ENCODE data around the gene PHLPP1. TPM values are rescaled to one million over a fixed set of nuclear protein-coding genes. Genes with fewer than 3 reads are reported as not detected.

Gene PHLPP1
- total RNA-seq, 2 donors from 2014 or later = 4.6 to 5.9 TPM

DNA sequence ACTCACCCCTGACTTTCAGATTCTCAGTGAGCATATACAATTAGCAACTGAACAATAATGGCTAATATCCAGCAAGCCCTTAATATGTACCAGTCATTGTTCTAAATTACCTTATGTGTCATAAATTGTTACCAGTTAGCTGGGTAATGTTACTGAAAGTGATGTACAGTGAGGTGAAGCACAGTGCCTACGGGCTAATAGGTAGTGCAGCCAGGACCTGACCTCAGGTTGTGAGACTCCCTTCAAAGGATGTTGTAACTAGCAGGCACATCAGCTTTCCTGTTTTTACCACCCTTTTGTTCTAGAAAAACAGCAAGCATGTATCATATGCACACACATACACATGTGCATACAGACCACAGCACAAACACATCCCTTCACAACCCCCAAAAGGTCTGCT is 258.3 kb downstream of the PHLPP1 start:
- Histone ChIP-seq H3K4me1 (no peaks in the 10 kb centered on the region), H3K36me3 (peaks cover 5% of the 10 kb centered on the region)

DNA sequence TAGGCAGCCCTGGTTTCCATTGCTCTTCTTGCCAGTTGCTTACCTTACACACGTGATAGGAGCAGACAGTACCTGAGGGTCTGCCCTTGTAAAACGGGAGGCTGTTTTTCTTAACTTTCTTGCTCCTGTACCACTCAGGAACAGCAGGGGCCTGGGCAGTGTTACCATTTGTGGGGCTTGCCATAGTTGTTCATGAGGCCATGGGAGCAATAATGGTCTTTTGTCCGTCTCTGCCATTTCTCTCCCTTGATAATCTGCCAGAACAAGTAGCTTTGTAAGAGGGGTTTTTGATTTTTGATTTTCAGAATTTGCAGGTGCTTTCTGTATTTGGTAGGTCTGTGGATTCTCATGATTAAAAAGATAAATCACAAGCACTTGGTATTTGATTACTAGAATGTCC is 259.0 kb downstream of the PHLPP1 start:
- Histone ChIP-seq H3K27me3 (no peaks in the 10 kb centered on the region), H3K36me3 (peaks cover 12% of the 10 kb centered on the region), H3K27ac (no peak overlapping the region), H3K4me3 (no peak overlapping the region), H3K9me3 (no peaks in the 10 kb centered on the region), H3K4me1 (no peaks in the 10 kb centered on the region)
- TF ChIP-seq, protein P1, sequence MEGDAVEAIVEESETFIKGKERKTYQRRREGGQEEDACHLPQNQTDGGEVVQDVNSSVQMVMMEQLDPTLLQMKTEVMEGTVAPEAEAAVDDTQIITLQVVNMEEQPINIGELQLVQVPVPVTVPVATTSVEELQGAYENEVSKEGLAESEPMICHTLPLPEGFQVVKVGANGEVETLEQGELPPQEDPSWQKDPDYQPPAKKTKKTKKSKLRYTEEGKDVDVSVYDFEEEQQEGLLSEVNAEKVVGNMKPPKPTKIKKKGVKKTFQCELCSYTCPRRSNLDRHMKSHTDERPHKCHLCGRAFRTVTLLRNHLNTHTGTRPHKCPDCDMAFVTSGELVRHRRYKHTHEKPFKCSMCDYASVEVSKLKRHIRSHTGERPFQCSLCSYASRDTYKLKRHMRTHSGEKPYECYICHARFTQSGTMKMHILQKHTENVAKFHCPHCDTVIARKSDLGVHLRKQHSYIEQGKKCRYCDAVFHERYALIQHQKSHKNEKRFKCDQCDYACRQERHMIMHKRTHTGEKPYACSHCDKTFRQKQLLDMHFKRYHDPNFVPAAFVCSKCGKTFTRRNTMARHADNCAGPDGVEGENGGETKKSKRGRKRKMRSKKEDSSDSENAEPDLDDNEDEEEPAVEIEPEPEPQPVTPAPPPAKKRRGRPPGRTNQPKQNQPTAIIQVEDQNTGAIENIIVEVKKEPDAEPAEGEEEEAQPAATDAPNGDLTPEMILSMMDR (IDR thresholded peaks at IDR 0.05) = no peak
- no peak for DNase-seq (ENCODE audit: low spot score)

More for the DNA sequence above, 258.3 kb downstream of the PHLPP1 start:
- no peaks in the 10 kb centered on the region for H3K9me3 ChIP-seq
- TF ChIP-seq, protein P1 (IDR thresholded peaks at IDR 0.05) = no peak
- no peak overlapping the region for H3K27ac ChIP-seq
- DNase-seq (ENCODE audit: low spot score) = no peak
- H3K27me3 ChIP-seq = no peaks in the 10 kb centered on the region
- H3K4me3 ChIP-seq = no peak overlapping the region

DNA sequence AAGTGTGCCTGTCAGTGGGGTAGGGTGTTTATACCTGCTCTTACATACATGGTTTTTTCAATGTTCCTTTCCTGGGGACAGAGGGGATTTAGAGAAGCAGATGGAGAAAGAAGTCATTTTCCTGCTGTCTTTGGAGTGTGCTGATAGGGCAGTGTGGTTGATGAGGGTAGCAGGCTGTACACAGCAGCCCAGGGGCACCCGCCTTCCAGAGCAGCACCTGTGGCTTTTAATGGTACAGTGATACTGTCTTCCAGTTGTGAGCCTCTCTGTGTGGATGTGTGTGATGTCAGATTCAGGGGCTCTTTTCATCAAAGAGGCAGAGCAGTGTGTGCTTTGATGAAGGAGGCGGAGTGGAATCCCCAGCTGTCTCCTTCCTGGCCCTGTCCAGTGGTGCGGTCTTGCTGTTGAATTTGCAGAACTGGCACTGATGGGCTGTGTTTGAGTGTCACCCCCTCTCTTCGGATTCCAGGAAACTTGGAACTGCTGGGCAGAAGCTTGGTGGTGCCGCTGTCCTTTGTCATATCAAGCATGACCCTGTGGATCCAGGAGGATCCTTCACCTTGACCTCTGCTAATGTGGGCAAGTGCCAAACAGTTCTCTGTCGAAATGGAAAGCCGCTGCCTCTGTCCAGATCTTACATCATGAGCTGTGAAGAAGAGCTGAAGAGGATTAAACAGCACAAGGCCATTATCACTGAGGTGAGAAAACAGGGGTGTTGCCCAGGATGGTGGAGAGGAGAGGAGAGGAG is 259.8 kb downstream of the PHLPP1 start:
- TF ChIP-seq, protein P1 (IDR thresholded peaks at IDR 0.05) = no peak
- peaks cover 13% of the 10 kb centered on the region for H3K36me3 ChIP-seq
- H3K27me3 ChIP-seq = no peaks in the 10 kb centered on the region
- no peak overlapping the region for H3K4me3 ChIP-seq
- no peak for DNase-seq (ENCODE audit: low spot score)
- H3K4me1 ChIP-seq = no peaks in the 10 kb centered on the region
- no peaks in the 10 kb centered on the region for H3K9me3 ChIP-seq
- H3K27ac ChIP-seq = no peak overlapping the region

DNA sequence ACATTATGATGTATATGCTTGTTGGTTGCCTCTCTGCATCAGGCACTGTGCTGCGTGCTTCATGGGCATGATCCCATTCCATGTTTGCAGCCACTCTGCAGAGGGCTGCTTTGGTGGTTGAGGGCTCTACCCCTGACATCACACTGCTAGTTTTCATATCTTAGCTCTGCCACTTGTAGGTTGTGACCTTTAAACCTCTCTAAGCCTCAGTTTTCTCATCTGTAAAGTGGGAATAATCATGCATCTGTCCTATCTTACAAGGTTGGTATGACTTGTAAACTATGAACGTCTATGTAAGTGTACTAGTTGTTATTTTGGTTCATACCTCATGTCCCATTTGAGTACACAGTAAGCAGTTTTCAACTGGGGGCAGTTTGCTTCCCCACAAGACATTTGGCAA is 260.4 kb downstream of the PHLPP1 start:
- Histone ChIP-seq H3K27me3 (no peaks in the 10 kb centered on the region), H3K4me1 (no peaks in the 10 kb centered on the region), H3K27ac (no peak overlapping the region), H3K4me3 (no peak overlapping the region), H3K9me3 (no peaks in the 10 kb centered on the region), H3K36me3 (peaks cover 13% of the 10 kb centered on the region)
- TF ChIP-seq, protein P1 (IDR thresholded peaks at IDR 0.05) = no peak
- no peak for DNase-seq (ENCODE audit: low spot score)

DNA sequence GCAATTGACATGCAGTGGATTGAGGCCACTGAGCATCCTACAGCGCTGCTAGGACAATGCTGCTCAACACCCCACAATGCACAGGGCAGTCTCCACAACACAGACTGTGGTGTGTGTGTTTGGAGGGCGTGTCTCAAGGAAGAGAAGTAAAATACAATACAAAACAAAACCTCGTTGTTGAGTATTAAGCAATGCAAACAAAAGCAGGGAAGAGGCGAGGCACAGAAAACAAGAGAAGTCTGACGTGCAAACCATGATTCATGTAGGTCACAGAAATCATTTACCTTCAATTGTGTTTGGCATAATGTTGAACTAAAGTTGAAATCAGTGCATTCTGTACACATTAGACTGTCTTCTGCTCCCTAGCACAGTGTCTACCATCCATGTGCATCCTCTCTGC is 260.9 kb downstream of the PHLPP1 start:
- no peaks in the 10 kb centered on the region for H3K4me1 ChIP-seq
- H3K4me3 ChIP-seq = no peak overlapping the region
- TF ChIP-seq, protein P1 (IDR thresholded peaks at IDR 0.05) = no peak
- H3K27ac ChIP-seq = no peak overlapping the region
- H3K9me3 ChIP-seq = no peaks in the 10 kb centered on the region
- peaks cover 13% of the 10 kb centered on the region for H3K36me3 ChIP-seq
- H3K27me3 ChIP-seq = no peaks in the 10 kb centered on the region
- DNase-seq (ENCODE audit: low spot score) = no peak

DNA sequence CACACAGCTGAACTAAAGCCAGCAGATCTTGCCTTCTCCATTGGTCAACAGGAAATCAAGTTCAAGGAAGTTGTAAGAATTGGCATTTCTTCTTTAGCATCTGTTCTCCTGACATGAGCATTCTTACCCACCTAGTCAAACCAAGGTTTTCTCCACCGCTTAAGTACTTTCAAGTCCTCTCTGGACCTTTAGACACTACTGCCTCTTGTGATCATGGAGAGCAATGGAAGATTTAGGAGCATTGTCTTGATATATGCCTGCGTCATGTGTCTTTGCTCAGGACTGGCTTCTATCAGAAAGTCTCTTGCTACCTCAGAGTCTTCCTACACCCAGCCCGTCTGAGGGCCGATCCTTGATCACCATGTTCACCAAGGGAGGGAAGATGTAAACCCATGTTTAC is 262.2 kb downstream of the PHLPP1 start:
- Histone ChIP-seq H3K4me3 (no peak overlapping the region), H3K4me1 (peaks cover 0 to 4% of the 10 kb centered on the region in 2 donors), H3K27me3 (no peaks in the 10 kb centered on the region), H3K9me3 (no peaks in the 10 kb centered on the region), H3K36me3 (peaks cover 13% of the 10 kb centered on the region), H3K27ac (no peak overlapping the region)
- no peak for DNase-seq (ENCODE audit: low spot score)
- TF ChIP-seq, protein P1 (IDR thresholded peaks at IDR 0.05) = no peak

Data from right atrium auricular region (tissue), 2 donors.